VCaP (cell line): Measurements from ENCODE around the gene STAMBPL1.
A peak's percentile ranks its signal among the peaks of the same experiment; 100 is the strongest.

Experiments
- H3K27ac ChIP-seq: fragments of 450-650 bp; 2 replicates; pipeline ENCODE4 v1.5.1; 2017
- TF ChIP-seq, protein P1 (sequence below): fragments of 450-650 bp; conservative IDR thresholded peaks from 2 replicates; pipeline ENCODE4 v1.5.1; 2017; ENCODE audit warnings: mild to moderate bottlenecking, moderate library complexity

STAMBPL1 gene

DNA sequence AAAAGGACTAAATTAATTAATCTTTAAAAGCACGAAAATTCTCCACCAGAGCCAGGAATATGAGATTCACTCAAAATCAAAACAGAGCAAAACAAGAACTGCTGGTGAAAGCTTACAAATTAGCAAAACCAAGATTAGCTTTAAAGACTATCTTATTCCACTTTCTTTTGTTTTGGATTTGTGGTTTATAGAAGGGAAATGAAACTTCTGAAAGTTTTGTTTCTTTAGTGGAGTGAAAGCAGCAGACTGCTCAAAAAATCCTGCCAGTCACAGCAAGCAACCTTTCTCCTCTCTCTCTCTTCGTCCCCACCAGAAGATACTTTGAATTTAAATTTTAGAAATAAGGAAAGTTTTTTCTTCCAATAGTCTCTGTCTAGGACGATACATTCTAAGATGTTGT lies 64.8 kb downstream of the STAMBPL1 start:
- TF ChIP-seq, protein P1, sequence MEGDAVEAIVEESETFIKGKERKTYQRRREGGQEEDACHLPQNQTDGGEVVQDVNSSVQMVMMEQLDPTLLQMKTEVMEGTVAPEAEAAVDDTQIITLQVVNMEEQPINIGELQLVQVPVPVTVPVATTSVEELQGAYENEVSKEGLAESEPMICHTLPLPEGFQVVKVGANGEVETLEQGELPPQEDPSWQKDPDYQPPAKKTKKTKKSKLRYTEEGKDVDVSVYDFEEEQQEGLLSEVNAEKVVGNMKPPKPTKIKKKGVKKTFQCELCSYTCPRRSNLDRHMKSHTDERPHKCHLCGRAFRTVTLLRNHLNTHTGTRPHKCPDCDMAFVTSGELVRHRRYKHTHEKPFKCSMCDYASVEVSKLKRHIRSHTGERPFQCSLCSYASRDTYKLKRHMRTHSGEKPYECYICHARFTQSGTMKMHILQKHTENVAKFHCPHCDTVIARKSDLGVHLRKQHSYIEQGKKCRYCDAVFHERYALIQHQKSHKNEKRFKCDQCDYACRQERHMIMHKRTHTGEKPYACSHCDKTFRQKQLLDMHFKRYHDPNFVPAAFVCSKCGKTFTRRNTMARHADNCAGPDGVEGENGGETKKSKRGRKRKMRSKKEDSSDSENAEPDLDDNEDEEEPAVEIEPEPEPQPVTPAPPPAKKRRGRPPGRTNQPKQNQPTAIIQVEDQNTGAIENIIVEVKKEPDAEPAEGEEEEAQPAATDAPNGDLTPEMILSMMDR: no peak
- no peak overlapping the region for H3K27ac ChIP-seq

DNA sequence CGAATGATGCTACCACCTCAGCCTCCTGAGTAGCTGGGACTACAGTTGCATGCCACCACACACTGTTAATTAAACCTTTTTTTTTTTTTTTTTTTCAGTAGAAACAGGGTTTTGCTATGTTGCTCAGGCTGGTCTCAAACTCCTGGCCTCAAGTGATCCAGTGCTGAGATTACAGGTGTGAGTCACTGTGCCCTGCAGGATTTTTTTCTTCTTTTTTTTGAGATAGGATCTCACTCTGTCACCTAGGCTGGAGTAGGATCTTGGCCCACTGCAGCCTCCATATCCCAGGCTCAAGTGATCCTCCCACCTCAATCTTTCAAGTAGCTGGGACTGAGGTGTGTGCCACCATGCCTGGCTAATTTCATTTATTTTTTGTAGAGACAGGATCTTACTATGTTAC lies 66.2 kb downstream of the STAMBPL1 start:
- TF ChIP-seq, protein P1: no peak
- no peak overlapping the region for H3K27ac ChIP-seq

DNA sequence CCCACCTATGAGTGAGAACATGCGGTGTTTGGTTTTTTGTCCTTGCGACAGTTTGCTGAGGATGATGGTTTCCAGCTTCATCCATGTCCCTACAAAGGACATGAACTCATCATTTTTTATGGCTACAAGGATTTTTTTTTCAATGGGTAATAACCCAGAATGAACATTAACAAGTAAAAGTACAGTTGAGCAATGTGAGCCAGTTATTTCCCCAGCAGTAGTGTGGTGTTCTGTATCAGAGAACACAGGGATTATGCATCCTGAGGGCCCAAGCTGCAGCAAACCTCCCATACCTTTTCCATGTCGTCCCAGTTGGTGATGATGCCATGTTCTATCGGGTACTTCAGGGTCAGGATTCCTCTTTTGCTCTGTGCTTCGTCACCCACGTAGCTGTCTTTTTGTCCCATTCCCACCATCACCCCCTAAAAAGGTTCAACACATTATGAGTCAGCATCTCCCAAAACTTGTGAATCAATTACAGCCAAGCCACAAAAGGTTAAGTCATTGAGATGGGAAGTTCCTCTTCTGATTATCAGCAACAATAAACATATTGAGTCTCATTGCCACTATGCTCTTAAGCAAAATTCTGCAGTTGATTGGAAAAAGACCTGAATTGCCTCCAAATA lies 67.0 kb downstream of the STAMBPL1 start:
- no peak overlapping the region for H3K27ac ChIP-seq
- TF ChIP-seq, protein P1: no peak

DNA sequence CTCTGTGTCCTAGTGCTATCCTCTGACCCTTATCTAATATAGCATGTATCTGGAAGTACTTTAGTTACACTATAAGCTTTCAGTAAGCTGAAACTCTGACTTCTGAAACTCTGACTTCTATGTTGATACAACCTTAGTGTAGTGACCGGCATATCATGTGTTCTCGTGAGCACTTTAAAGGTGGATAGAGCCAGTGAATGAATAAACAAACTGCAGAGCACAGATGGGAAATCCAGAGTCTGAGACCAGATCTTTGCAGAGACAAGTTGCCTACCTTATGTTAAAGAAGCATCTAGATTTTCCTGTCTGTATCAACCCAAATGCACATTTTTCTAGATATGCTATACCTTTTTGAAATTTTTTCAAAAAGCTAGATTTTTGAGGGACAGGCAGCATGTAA lies 69.0 kb downstream of the STAMBPL1 start:
- 0 out of 2 replicates have a peak overlapping the region, but pooled peaks have one; percentile 80 for H3K27ac ChIP-seq
- TF ChIP-seq, protein P1: no peak

DNA sequence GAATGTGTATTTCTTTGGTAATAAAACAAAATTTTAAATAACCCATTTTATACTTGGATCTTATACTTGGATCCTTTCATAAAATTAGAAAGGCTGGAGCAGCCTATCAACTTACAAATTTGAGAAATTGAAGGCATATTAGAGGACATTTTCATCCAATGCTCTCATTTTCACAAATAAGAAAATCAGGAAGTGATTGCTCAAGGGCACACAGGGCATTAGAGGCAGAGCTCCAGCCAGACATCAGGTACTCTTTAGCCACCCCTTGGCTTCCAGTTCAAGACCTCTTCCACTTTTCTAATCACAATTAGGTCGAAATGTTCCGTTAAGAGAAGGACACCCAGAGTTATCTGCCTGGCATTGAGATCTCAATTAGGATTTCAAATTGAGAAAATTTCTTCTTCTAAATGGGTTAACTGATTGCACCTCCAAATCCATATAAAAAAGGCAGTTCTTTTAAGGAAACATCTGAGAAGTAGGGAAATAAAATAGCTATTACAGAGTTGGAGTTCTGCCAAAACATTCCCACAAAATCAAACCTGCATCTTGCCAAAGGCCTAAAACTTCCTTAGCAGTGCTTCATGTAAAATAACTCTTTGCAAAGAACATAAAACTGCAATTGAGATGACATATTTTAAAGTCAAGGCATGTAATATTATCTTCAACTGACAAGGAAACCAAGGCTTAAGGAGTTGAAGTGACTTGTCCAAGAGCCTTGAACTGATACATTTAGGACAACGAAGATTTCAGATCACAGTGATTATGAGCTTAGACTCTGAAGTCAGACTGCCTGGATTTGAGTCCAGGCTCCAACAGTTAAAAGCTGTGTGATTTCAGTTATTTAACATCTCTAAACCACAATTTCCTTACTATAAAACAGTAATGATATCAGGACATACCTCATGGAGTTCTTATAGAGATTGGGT lies 70.1 kb downstream of the STAMBPL1 start:
- TF ChIP-seq, protein P1: no peak
- H3K27ac ChIP-seq: peak overlapping the region; percentile 80

DNA sequence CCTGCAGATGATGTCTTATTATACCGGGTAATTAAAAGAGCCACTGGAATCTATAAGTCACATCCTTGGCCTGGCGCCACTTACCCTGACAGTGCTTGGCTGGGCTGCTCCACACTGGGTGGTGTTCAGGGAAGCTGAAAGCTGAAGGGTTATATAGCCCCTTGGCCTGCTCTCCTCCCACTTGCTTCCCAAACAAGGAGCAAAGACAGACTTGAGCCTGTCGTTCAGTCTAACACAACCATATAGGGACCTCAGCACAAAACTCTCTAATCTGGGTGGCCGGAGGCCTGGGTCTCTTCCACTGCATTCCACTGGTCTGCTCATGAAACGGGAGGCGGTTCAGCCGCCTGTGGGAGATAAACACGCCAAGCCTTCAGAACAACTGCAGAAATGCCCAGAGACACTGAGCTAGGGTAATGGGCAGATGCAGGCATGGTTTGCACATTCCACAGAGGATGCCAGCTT lies 72.6 kb downstream of the STAMBPL1 start, which contains the start of gene ACTA2:
Gene ACTA2 (minus strand): TSS at position 127 of the 465 bp plus-strand sequence. CDS start 3,843 bp downstream, outside the sequence.
- H3K27ac ChIP-seq: peak within 1 kb of the TSS; percentile 80
- TF ChIP-seq, protein P1: no peak

DNA sequence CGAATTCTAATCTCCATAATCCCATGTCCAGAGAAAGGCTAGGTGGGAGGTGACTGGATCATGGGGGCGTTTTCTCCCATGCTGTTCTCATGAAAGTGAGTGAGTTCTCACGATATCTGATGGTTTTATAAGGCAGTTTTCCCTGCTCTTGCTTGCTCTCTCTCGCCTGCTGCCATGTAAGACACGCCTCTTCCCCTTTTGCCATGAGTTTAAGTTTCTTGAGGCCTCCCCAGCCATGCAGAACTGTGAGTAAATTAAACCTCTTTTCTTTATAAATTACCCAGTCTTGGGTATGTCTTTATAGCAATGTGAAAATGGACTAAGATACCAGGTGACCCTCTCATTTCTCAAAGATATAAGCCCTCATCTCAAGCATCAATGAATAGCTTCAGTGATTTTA lies 73.6 kb downstream of the STAMBPL1 start:
- H3K27ac ChIP-seq: peak overlapping the region; percentile 80; the same call in 1 of the 2 replicates
- TF ChIP-seq, protein P1: no peak
